Measurements from ENCODE around the gene WFDC2. TPM values are rescaled to one million over a fixed set of nuclear protein-coding genes. Genes with fewer than 3 reads are reported as not detected.

WFDC2 gene
- total RNA-seq, 1 donor from 2014 or later = 4.1 TPM

DNA sequence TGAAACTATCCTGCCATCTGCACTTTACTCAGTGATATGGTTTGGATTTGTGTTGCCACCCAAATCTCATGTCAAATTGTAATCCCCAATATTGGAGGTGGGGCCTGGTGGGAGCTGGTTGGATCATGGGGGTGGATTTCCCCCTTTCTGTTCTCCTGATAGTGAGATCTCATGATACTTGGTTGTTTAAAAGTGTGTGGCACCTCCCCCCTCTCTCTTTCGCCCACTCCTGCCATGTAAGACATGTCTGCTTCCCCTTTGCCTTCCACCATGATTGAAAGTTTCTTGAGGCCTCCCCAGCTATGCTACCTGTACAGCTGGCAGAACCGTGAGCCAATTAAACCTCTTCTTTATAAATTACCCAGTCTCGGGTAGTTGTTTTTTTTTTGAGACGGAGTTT is 35.6 kb upstream of the WFDC2 start:
- H3K36me3 ChIP-seq (ENCODE audit: insufficient read depth, low read length) = no peaks in the 10 kb centered on the region
- H3K4me3 ChIP-seq (ENCODE audit: insufficient read depth, low read depth, low read length) = no peak overlapping the region

GRCh38 chr20:45436732-45437485 is 32.6 kb upstream of the WFDC2 start:
- H3K9me3 Mint-ChIP-seq (ENCODE audit: unreplicated experiment) = no peaks in the 10 kb centered on the region
- H3K79me2 ChIP-seq (ENCODE audit: insufficient read depth, low read length) = no peaks in the 10 kb centered on the region
- H3K4me3 ChIP-seq (ENCODE audit: insufficient read depth, low read depth, low read length) = peak overlapping the region; percentile 66
- no peaks in the 10 kb centered on the region for H3K27me3 Mint-ChIP-seq (ENCODE audit: low read depth, unreplicated experiment)
- H3K27me3 ChIP-seq (ENCODE audit: insufficient read depth, low read length) = no peaks in the 10 kb centered on the region
- H3K36me3 ChIP-seq (ENCODE audit: insufficient read depth, low read length) = no peaks in the 10 kb centered on the region
- FAIRE-seq (no peak), DNase-seq (ENCODE audit: low read depth) (peak; percentile 52)
- no peaks in the 10 kb centered on the region for H3K36me3 Mint-ChIP-seq (ENCODE audit: low read depth, unreplicated experiment)
- H3K27ac Mint-ChIP-seq (ENCODE audit: unreplicated experiment) = peak overlapping the region; percentile 77
- H3K27ac ChIP-seq (ENCODE audit: low read depth, low read length) = no peak overlapping the region
- peak overlapping the region; percentile 79 for H3K9ac ChIP-seq (ENCODE audit: low read length)
- no peaks in the 10 kb centered on the region for H4K20me1 ChIP-seq (ENCODE audit: insufficient read depth, low read length)
- H3K4me1 Mint-ChIP-seq (ENCODE audit: low read depth, unreplicated experiment) = peaks cover 4% of the 10 kb centered on the region
- peak overlapping the region; percentile 82 for H2AFZ ChIP-seq (ENCODE audit: low read depth, low read length)
- H3K4me2 ChIP-seq (ENCODE audit: low read length) = peak overlapping the region; percentile 85
- H3K4me1 ChIP-seq (ENCODE audit: insufficient read depth, low read length) = peaks cover 4% of the 10 kb centered on the region
- peak overlapping the region; percentile 84 for H3K4me3 Mint-ChIP-seq (ENCODE audit: unreplicated experiment)
- TF ChIP-seq CTCF (IDR thresholded peaks at IDR 0.05; ENCODE audit: insufficient read depth, low read depth, low read length) (peak; percentile 81), EZH2 (IDR thresholded peaks at IDR 0.05; ENCODE audit: insufficient read depth, low read length) (no peak)
- no peaks in the 10 kb centered on the region for H3K9me3 ChIP-seq (ENCODE audit: insufficient read depth, low read depth, low read length)

More for the DNA sequence above, 35.6 kb upstream of the WFDC2 start:
- no peak overlapping the region for H3K27ac Mint-ChIP-seq (ENCODE audit: unreplicated experiment)
- H3K36me3 Mint-ChIP-seq (ENCODE audit: low read depth, unreplicated experiment) = no peaks in the 10 kb centered on the region
- H3K9me3 Mint-ChIP-seq (ENCODE audit: unreplicated experiment) = no peaks in the 10 kb centered on the region
- FAIRE-seq (no peak), DNase-seq (ENCODE audit: low read depth) (no peak)
- Histone ChIP-seq H3K4me2 (ENCODE audit: low read length) (no peak overlapping the region), H3K9ac (ENCODE audit: low read length) (no peak overlapping the region), H4K20me1 (ENCODE audit: insufficient read depth, low read length) (no peaks in the 10 kb centered on the region), H3K9me3 (ENCODE audit: insufficient read depth, low read depth, low read length) (no peaks in the 10 kb centered on the region), H2AFZ (ENCODE audit: low read depth, low read length) (no peak overlapping the region), H3K4me1 (ENCODE audit: insufficient read depth, low read length) (peaks cover 4% of the 10 kb centered on the region), H3K27me3 (ENCODE audit: insufficient read depth, low read length) (no peaks in the 10 kb centered on the region), H3K27ac (ENCODE audit: low read depth, low read length) (no peak overlapping the region), H3K79me2 (ENCODE audit: insufficient read depth, low read length) (no peaks in the 10 kb centered on the region)
- peaks cover 4% of the 10 kb centered on the region for H3K4me1 Mint-ChIP-seq (ENCODE audit: low read depth, unreplicated experiment)
- no peaks in the 10 kb centered on the region for H3K27me3 Mint-ChIP-seq (ENCODE audit: low read depth, unreplicated experiment)
- no peak overlapping the region for H3K4me3 Mint-ChIP-seq (ENCODE audit: unreplicated experiment)
- no peak for TF ChIP-seq EZH2 (IDR thresholded peaks at IDR 0.05; ENCODE audit: insufficient read depth, low read length)
- no peak for TF ChIP-seq CTCF (IDR thresholded peaks at IDR 0.05; ENCODE audit: insufficient read depth, low read depth, low read length)

GRCh38 chr20:45440424-45440823 is 29.1 kb upstream of the WFDC2 start:
- H3K4me1 ChIP-seq (ENCODE audit: insufficient read depth, low read length) = no peaks in the 10 kb centered on the region
- H3K36me3 Mint-ChIP-seq (ENCODE audit: low read depth, unreplicated experiment) = no peaks in the 10 kb centered on the region
- peaks cover 9% of the 10 kb centered on the region for H3K27me3 ChIP-seq (ENCODE audit: insufficient read depth, low read length)
- peaks cover 8% of the 10 kb centered on the region for H3K27me3 Mint-ChIP-seq (ENCODE audit: low read depth, unreplicated experiment)
- no peaks in the 10 kb centered on the region for H3K79me2 ChIP-seq (ENCODE audit: insufficient read depth, low read length)
- FAIRE-seq (no peak), DNase-seq (ENCODE audit: low read depth) (no peak)
- no peak overlapping the region for H3K27ac ChIP-seq (ENCODE audit: low read depth, low read length)
- H3K4me2 ChIP-seq (ENCODE audit: low read length) = no peak overlapping the region
- no peaks in the 10 kb centered on the region for H3K36me3 ChIP-seq (ENCODE audit: insufficient read depth, low read length)
- H2AFZ ChIP-seq (ENCODE audit: low read depth, low read length) = no peak overlapping the region
- no peaks in the 10 kb centered on the region for H3K9me3 ChIP-seq (ENCODE audit: insufficient read depth, low read depth, low read length)
- no peak overlapping the region for H3K4me3 Mint-ChIP-seq (ENCODE audit: unreplicated experiment)
- TF ChIP-seq CTCF (IDR thresholded peaks at IDR 0.05; ENCODE audit: insufficient read depth, low read depth, low read length) (no peak), EZH2 (IDR thresholded peaks at IDR 0.05; ENCODE audit: insufficient read depth, low read length) (no peak)
- H3K9me3 Mint-ChIP-seq (ENCODE audit: unreplicated experiment) = no peaks in the 10 kb centered on the region
- H3K9ac ChIP-seq (ENCODE audit: low read length) = no peak overlapping the region
- H4K20me1 ChIP-seq (ENCODE audit: insufficient read depth, low read length) = no peaks in the 10 kb centered on the region
- H3K27ac Mint-ChIP-seq (ENCODE audit: unreplicated experiment) = no peak overlapping the region
- no peak overlapping the region for H3K4me3 ChIP-seq (ENCODE audit: insufficient read depth, low read depth, low read length)
- H3K4me1 Mint-ChIP-seq (ENCODE audit: low read depth, unreplicated experiment) = no peaks in the 10 kb centered on the region

Measured in astrocyte (in vitro differentiated cells and primary cell).